Medulla oblongata (tissue), 1 donor: Measurements from ENCODE around the gene NOSTRIN.
"Not testable (repeated sequence)": the region's sequence is repeated elsewhere in the genome, so short reads cannot be mapped to it uniquely, and the experiment has no call there.

Experiments
- DNase-seq: peaks from one replicate; pipeline ENCODE4 v3.0.0-alpha.2; 2015; ENCODE audit errors: extremely low spot score

The NOSTRIN gene

GRCh38 chr2:168819050-168819715 lies 16.7 kb downstream of the NOSTRIN start:
- no peak for DNase-seq

GRCh38 chr2:168819829-168820489 lies 17.5 kb downstream of the NOSTRIN start:
- DNase-seq = no peak

DNA sequence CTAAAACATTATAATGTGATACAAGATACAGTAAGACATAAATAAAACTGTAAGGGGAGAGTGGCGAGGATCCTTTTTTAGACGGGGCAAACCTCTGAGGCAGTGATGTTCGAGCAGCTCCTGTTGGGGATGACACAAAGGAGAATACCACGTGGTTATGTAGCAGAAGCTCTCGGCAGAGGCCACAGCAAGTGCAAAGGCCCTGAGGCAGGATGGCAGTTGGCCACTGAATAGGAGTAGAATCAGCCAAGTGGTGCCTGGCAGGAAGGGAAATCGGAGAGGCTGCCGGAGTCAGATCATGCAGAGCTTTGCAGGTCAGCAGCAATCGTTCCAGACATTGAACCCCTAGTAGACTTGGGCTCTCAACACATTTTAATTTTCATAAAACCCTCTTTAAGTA lies 19.1 kb downstream of the NOSTRIN start:
- no peak for DNase-seq

DNA sequence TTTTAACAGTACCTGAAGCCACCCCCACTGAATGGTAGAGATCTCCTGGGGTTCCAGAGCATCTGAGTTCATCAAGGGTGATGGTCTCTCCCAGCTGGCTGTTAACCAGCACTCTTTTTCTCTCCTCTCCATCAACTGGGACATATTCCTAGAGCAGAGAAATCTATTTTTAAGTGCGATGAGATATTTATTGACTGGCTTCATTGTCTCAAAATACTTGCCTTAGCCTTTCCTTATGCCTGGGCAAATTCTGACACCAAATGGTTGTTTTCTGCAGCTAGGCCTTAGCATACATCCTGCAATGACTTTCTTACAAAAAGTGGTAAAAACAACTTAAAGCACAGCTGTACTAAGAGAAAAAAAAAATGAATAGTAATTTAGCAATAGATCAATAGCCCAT lies 19.6 kb downstream of the NOSTRIN start:
- DNase-seq = no peak

- no peak for DNase-seq
Observed at GRCh38 chr2:168825126-168825525, 22.7 kb downstream of the NOSTRIN start.

- no peak for DNase-seq
Observed at GRCh38 chr2:168830958-168831357, 28.5 kb downstream of the NOSTRIN start.

- no peak for DNase-seq
Observed at GRCh38 chr2:168831662-168832061, 29.2 kb downstream of the NOSTRIN start.

DNA sequence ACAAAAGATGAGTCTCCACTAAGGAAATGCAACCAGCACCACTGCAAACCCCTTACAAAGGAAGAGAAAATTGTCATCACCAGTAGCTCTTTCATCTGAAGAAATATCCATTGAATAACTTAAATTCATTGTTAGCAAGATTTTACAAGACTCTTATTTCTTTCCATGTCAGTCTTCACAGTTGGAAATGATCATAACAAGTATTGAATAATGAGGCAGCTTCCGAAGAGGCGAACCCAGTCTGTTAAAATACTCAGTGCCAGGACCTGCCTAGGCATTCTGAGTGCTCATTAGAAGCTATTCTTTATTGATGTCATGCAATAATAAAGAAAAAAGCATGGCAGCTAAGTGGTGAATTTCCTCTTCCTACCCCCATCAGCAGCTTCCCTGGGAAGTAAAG lies 33.5 kb downstream of the NOSTRIN start:
- no peak for DNase-seq

- no peak for DNase-seq
Observed at GRCh38 chr2:168841445-168841844, 39.0 kb downstream of the NOSTRIN start.

DNA sequence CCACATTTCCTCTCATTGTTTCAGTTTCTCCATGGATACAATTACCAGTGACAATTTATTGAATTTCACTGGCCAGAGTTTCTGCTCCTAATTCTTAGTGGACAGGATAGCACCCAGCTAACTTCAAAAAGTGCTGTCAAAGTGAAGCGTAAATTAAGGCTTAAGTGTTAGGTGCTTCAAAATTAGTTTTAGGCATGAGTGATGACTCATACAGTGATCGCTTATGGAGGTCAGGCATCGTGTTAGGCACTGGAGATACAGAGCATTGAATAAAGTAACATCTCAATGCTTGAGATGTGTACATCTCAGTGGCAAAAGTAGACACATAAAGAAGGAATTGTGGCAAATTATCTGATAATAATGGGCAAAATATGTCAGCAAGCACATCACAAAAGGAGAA lies 40.8 kb downstream of the NOSTRIN start:
- DNase-seq = no peak

DNA sequence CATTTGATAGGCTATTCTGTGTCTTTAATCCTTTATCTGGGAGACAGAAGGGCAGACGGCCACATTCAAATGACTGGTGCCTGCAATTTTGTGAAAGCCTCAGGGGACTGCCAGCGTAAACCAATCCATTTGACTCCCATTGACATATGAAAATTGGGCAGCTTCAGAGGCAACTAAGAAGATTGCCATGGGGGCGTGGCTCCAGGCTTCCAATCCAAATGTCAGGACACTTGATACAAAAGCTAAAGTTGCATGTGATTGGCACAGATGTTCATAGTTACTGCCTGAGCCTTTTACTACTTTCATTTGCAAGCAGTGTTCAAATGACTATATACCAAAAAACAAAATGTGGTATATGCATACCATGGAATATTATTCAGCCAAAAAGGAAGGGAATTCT lies 45.8 kb downstream of the NOSTRIN start:
- no peak for DNase-seq

GRCh38 chr2:168849610-168850009 lies 47.2 kb downstream of the NOSTRIN start:
- peak; percentile 6 for DNase-seq

GRCh38 chr2:168850846-168851245 lies 48.4 kb downstream of the NOSTRIN start:
- DNase-seq = no peak

DNA sequence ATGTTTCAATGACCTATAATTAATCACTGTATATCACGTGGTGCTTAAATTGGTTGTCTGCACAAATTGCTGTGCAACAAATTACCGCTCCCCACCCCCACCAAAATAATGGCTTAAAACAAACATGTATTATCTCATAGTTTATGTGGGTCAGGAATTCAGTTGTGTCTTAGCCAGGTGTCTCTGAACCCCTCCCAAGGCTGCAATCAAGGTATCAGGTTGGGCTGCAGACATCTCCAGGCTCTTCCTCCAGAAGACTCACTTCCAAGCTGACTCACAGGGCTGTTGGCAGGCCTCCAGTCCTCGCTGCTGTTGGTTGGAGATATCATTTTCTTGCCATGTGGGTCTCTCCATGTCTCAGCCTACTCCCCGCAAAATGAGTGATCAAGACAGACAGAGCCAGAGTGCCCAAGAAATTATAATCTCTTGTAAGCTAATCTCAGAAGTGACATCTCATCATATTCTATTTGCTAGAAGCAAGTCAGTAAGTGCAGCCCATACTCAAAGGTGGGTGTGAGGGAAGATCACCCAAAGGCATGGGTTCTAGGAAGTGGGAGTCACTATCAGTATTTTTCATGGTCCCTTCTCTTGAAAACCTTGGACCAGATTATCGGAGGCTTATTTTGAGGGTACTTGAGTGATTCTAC lies 49.4 kb downstream of the NOSTRIN start:
- no peak for DNase-seq

GRCh38 chr2:168852481-168852880 lies 50.0 kb downstream of the NOSTRIN start:
- no peak for DNase-seq

DNA sequence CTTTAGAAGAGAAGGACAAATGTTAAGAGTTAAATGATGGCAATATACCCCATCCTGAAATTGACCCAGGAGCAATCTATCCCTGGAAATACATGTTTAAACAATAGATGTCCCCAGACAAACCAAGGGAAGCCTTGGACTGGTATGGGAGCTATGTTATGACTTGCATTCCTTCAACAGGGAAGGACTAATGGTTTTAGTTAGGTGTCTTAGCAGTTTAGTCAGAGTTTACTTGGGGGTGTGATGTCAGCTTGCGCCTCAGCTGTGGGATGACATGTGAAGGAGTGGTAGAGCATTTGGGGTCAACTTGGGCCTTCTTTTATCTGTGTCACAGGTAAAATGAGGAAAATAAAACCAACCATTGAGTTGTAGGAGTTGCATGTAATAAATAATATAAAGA lies 51.0 kb downstream of the NOSTRIN start:
- DNase-seq = no peak

GRCh38 chr2:168854651-168855050 lies 52.2 kb downstream of the NOSTRIN start:
- DNase-seq = no peak

- DNase-seq = no peak
Observed at GRCh38 chr2:168855601-168856000, 53.2 kb downstream of the NOSTRIN start.

GRCh38 chr2:168858146-168858545 lies 55.7 kb downstream of the NOSTRIN start:
- DNase-seq = no peak

GRCh38 chr2:168867164-168867563 lies 64.7 kb downstream of the NOSTRIN start:
- not testable (repeated sequence) for DNase-seq

DNA sequence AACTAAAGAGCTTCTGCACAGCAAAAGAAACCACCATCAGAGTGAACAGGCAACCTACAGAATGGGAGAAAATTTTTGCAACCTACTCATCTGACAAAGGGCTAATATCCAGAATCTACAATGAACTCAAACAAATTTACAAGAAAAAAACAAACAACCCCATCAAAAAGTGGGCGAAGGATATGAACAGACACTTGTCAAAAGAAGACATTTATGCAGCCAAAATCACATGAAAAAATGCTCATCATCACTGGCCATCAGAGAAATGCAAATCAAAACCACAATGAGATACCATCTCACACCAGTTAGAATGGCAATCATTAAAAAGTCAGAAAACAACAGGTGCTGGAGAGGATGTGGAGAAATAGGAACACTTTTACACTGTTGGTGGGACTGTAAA lies 67.9 kb downstream of the NOSTRIN start:
- DNase-seq = not testable (repeated sequence)

DNA sequence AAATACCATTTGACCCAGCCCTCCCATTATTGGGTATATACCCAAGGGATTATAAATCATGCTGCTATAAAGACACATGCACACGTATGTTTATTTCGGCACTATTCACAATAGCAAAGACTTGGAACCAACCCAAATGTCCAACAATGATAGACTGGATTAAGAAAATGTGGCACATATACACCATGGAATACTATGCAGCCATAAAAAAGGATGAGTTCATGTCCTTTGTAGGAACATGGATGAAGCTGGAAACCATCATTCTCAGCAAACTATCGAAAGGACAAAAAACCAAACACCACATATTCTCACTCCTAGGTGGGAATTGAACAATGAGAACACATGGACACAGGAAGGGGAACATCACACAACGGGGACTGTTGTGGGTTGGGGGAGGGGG lies 68.4 kb downstream of the NOSTRIN start:
- not testable (repeated sequence) for DNase-seq

DNA sequence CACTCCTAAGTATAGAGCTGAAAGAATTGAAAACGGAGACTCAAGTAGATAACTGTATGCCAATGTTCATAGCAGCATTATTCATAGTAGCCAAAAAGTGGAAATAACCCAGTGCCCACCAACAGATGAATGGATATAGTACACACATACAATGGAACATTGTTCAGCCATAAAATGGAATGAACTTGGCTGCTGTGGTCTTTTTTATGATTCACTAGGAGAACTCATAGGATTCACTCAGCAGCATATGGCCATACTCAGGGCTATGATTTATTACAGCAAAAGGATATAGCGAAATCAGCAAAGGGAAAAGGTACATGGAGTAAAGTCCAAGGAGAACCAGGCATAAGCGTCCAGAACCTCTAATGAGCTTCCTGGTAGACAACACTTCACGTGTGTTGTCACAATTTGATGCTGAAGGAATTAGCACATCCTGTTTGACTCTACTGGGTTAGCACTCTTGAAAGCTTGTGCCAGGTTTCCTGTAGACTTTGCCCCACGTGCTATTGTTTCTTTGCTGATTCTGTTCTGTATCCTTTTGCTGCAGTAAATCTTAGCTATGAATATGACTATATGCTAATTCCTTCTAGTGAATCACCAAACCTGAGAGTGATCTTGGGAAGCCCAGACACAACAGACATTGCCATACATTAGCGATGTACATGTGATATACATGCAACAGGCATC lies 72.1 kb downstream of the NOSTRIN start:
- no peak for DNase-seq
